ENCODE results near the gene NBAS.
"Not testable (repeated sequence)": the region's sequence is repeated elsewhere in the genome, so short reads cannot be mapped to it uniquely, and the experiment has no call there.

Gene NBAS

GRCh38 chr2:15527074-15527739, 33.9 kb downstream of the NBAS start:
- DNase-seq (ENCODE audit: low read depth in 2 of 2), result no peak

DNA sequence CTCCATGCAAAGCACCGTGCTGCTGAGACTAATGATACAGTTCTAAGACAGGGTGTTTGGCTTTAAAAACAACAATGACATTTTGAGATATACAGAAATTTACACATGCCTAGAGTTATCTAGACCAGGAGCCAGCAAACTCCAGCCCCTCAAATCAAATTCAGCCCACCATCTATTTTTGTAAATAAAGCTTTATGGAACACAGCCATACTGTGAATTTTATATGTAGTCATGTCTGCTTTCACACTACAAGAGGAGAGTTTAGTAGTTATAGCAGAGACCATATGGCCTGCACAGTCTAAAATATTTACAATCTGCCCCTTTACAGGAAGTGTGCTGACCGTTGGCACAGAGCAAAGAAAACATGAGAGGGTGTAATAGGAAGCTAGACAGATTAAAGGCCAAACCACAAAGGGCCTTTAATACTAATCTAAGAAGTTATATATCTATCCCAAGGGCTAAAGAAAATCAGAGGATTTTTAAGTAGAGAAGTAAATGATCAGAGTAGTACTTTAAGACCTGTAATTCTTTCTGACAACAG, 39.4 kb downstream of the NBAS start:
- DNase-seq (ENCODE audit: low read depth in 2 of 2), result no peak

DNA sequence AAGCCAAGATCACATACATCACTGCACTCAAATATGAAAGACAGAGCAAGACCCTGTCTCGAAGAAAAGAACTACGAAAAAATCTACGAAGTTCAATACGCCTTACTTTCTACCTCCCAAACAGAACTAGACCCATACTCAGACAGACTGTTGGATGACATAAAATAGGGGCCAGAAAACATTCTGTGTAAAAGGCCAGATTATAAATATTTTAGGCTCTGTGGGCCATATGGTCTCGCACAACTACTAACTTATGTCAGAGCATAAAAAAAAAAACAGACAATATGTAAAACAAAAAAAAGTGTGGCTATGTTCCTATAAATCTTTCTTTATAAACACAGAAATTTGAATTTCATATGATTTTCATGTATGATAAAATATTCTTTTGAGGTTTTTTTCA, 40.8 kb downstream of the NBAS start:
- DNase-seq (ENCODE audit: low read depth in 2 of 2), result no peak

GRCh38 chr2:15518759-15519158, 42.4 kb downstream of the NBAS start:
- DNase-seq (ENCODE audit: low read depth in 2 of 2), result not testable (repeated sequence)

- DNase-seq (ENCODE audit: low read depth in 2 of 2), result no peak
Observed at GRCh38 chr2:15517793-15518192, 43.3 kb downstream of the NBAS start.

GRCh38 chr2:15511686-15512085, 49.4 kb downstream of the NBAS start:
- DNase-seq (ENCODE audit: low read depth in 2 of 2), result no peak

- DNase-seq (ENCODE audit: low read depth in 2 of 2), result no peak
Observed at GRCh38 chr2:15510552-15510951, 50.6 kb downstream of the NBAS start.

- no peak for DNase-seq (ENCODE audit: low read depth in 2 of 2)
Observed at GRCh38 chr2:15510131-15510530, 51.0 kb downstream of the NBAS start.

- no peak for DNase-seq (ENCODE audit: low read depth in 2 of 2)
Observed at GRCh38 chr2:15507697-15508096, 53.4 kb downstream of the NBAS start.

GRCh38 chr2:15507061-15507460, 54.1 kb downstream of the NBAS start:
- no peak for DNase-seq (ENCODE audit: low read depth in 2 of 2)

DNA sequence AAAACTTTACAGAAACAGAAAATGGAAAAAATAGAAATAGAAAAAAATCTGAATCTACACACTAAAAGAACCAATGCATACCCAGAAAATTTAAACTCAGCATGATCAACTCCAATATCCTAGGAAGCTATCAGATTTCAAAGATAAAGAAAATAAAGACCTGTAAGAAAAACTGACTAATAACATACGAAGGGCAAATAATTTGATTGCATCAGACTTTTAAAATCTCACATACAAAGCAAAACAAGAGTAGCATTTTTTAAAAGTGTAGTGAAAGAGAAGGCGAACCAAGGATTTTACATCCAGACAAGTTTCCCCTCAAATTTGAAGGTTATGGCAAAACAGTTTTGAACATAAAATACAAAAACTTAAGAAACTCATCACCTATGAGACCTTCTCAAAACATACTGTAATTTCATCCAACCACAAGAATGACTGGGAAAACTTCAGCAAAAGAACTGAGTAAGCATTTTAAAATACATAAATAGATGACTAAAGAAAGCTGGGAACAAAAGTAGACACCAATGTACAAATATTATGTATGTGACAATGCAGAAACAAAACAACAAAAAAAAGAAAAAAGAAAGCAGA, 54.8 kb downstream of the NBAS start:
- no peak for DNase-seq (ENCODE audit: low read depth in 2 of 2)

DNA sequence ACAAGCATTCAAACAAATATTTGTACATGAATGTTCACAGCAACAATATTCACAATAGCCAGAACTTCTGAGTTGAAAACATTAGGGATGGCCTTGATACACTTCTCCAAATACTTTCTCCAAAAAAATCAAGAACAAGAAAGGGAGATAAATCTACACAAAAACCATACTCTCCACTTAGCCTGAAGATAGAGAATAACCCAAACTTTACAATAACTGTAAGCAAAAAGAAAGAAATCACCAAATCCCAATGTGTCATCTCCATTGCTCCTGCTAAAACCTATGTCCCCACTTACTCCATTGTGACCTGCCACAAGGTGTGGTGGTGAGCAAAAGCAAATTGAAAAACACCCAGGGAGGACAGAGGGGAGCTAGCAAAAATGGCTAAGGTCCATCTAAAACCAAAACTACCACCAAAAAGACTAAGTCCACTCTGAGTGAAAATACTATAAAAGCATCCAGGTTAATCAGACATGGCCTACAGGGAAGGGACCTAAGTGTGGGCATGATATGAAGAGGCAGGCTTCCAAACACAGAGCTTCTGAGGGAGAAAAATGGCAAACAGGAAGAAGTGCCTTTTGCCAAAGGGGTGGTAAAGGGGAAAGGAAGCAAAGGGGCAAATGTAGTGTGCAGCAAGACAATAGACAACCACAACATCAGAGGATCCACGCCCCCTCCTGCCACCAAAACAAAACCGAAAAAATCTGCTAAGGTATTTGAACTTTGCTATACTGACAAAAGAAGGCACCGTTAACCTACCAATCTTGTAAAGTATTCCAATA, 56.1 kb downstream of the NBAS start:
- DNase-seq (ENCODE audit: low read depth in 2 of 2), result no peak

GRCh38 chr2:15499251-15499650, 61.9 kb downstream of the NBAS start:
- not testable (repeated sequence) for DNase-seq (ENCODE audit: low read depth in 2 of 2)

DNA sequence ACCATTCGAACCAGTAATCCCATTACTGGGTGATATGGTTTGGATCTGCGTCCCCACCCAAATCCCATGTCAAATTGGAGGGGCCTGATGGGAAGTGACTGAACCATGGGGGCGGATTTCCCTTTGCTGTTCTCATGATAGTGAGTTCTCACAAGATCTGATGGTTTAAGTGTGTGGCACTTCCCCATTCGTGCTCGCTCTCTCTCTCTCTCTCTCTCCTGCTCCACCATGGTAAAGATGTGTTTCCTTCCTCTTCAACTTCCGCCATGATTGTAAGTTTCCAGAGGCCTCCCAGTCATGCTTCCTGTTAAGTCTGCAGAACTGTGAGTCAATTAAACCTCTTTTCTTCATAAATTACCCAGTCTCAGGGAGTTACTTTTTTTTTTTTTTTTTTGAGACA, 62.6 kb downstream of the NBAS start:
- no peak for DNase-seq (ENCODE audit: low read depth in 2 of 2)

GRCh38 chr2:15494877-15495276, 66.3 kb downstream of the NBAS start:
- DNase-seq (ENCODE audit: low read depth in 2 of 2), result no peak

- no peak for DNase-seq (ENCODE audit: low read depth in 2 of 2)
Observed at GRCh38 chr2:15492773-15493325, 68.3 kb downstream of the NBAS start.

DNA sequence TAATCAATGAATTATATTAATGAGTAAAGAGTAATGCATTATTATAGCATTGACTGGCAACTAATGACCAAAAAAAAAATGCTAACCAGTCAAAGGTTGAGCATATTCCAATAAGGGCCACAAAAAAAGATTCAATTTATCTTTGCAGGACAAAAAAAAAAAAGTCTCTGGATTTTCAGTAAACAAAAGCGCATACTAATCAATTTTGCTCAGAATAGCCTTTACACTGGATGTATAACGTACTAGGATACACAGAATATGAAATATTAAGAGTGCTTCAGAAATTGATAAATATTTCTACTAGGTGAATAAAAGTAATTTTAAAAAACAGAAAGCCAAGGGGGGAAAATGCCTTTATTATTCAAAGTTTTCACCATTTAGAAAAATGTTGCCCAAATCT, 74.4 kb downstream of the NBAS start:
- DNase-seq (ENCODE audit: low read depth in 2 of 2), result no peak

- DNase-seq (ENCODE audit: low read depth in 2 of 2), result no peak
Observed at GRCh38 chr2:15485949-15486348, 75.2 kb downstream of the NBAS start.

DNA sequence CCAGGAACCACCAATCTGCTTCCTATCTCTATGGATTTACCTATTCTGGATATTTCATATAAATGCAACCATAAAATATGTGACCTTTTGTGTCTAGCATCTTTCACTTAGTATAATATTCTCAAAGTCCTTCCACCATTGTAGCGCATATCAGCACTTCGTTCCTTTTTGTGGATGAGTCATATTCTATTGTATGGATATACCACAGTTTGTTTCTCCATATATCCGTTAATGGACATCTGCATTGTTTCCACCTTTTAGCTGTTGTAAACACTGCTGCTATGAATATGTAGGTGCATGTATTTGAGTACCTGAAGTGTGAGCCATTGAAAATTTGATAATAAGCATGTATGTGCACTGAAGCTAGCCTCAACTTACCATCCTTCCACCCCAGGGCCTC, 80.1 kb downstream of the NBAS start:
- no peak for DNase-seq (ENCODE audit: low read depth in 2 of 2)

DNA sequence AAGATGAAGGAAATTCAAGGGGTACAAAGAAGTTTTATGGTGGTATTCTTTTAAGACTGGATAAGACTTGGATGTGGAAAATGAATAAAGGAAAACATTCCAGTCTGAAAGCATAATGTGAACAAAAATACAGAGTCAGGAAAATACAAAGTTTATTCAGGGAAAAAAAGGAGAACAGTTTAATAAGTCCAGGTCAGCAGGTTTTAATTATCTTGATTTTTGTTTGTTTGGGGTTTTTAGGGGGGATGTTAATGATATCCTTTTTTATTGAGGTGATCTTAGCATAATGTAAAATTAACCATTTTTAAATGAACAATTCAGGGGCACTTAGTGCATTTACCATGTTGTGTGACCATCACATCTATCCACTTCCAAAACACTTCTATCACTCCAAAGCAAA, 80.6 kb downstream of the NBAS start:
- no peak for DNase-seq (ENCODE audit: low read depth in 2 of 2)

DNA sequence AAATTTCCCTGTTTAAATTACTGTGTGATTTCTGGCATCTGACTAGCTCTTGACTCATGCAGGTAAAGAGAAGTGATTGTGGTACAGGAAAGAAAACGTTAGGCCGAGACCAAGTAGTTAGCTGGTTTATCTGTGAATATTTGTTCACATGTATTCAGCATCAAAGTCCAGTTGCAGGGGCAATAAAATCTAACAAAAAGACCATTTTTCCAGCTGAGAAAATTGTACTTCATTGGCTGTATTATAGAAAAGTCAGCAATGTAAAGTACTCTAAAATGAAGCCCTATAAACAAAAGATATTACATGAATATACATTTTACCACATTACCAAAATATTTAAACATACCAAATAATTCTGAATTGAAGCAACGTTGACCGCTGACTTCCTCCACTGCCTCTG, 88.3 kb downstream of the NBAS start:
- DNase-seq (ENCODE audit: low read depth in 2 of 2), result no peak

- no peak for DNase-seq (ENCODE audit: low read depth in 2 of 2)
Observed at GRCh38 chr2:15472133-15472532, 89.0 kb downstream of the NBAS start.

DNA sequence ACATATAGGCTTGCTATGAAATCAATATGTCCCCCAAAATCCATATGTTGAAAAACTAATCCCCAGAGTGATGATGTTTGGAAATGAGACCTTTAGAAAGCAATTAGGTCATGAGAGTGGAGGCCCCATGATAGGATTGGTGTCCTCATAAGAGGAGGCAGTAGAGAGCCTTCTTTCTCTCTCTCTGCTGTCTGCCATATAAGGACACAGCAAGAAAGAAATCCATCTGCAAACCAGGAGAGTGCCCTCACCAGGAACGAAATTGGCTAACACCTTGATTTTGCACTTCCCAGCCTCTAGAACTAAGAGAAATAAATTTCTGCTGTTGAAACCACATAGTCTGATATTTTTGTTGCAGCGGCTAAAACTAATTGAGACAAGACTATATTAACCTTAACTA, 89.5 kb downstream of the NBAS start:
- DNase-seq (ENCODE audit: low read depth in 2 of 2), result no peak
